22Rv1 (cell line): ENCODE results near the gene MAML3.

Experiments
- ZFX ChIP-seq: fragments of 450-650 bp; IDR thresholded peaks from 2 replicates; pipeline ENCODE4 v1.6.1; 2017; ENCODE audit warnings: antibody characterized with exemption, borderline replicate concordance
- TF ChIP-seq, protein P1 (sequence below): fragments of 450-650 bp; IDR thresholded peaks from 2 replicates; pipeline ENCODE4 v1.5.1; 2017; ENCODE audit warnings: mild to moderate bottlenecking

DNA sequence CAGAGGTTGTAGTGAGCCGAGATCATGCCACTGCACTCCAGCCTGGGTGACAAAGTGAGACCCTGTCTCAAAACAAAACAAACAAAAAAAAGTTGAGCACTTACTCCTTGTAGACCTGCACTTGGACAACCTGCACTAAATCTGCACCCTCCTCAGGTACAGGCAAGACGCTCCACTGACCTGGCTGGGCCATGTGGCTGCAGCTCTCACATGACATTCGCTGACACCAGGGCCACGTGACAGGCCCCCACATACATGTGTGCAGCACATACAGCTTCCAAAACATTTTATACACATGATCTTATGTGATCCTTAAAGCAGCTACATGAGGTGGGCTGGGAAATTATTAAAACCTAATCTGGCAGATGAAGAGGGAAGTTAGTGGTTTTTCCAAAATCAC is 425.8 kb downstream of the MAML3 start:
- TF ChIP-seq, protein P1, sequence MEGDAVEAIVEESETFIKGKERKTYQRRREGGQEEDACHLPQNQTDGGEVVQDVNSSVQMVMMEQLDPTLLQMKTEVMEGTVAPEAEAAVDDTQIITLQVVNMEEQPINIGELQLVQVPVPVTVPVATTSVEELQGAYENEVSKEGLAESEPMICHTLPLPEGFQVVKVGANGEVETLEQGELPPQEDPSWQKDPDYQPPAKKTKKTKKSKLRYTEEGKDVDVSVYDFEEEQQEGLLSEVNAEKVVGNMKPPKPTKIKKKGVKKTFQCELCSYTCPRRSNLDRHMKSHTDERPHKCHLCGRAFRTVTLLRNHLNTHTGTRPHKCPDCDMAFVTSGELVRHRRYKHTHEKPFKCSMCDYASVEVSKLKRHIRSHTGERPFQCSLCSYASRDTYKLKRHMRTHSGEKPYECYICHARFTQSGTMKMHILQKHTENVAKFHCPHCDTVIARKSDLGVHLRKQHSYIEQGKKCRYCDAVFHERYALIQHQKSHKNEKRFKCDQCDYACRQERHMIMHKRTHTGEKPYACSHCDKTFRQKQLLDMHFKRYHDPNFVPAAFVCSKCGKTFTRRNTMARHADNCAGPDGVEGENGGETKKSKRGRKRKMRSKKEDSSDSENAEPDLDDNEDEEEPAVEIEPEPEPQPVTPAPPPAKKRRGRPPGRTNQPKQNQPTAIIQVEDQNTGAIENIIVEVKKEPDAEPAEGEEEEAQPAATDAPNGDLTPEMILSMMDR, result no peak
- TF ChIP-seq ZFX, result no peak
